ENCODE results near the gene GOT1. TPM values are rescaled to one million over a fixed set of nuclear protein-coding genes. Genes with fewer than 3 reads are reported as not detected.

GOT1 gene
- polyA plus RNA-seq, 3 donors: 80.3 to 93.4 (median 86.6) TPM

- DNase-seq: no peak
These were observed 64.7 kb downstream of the GOT1 start for GRCh38 chr10:99365736-99366135.

GRCh38 chr10:99365311-99365710 lies 65.1 kb downstream of the GOT1 start:
- no peak for DNase-seq

- no peak for DNase-seq
These were observed 66.3 kb downstream of the GOT1 start for GRCh38 chr10:99364125-99364524.

- no peak for DNase-seq
These were observed 69.5 kb downstream of the GOT1 start for GRCh38 chr10:99360934-99361333.

- DNase-seq: no peak
These were observed 72.3 kb downstream of the GOT1 start for GRCh38 chr10:99358101-99358500.

GRCh38 chr10:99357691-99358090 lies 72.7 kb downstream of the GOT1 start:
- no peak for DNase-seq

- DNase-seq: no peak
These were observed 77.2 kb downstream of the GOT1 start for GRCh38 chr10:99353182-99353581.

- DNase-seq: no peak
These were observed 82.8 kb downstream of the GOT1 start for GRCh38 chr10:99347672-99348071.

Other genes starting within 250 kb of the GOT1 start
- gene HPSE2, start 194.8 kb downstream of the GOT1 start, polyA plus RNA-seq (ENCODE audit: insufficient read length in 3 of 3): under 1 TPM; 0.44 to 0.71 (median 0.46) TPM
- 1 to 10 TPM; 1.5 to 2.1 (median 1.9) TPM for gene CNNM1, start 101.3 kb downstream of the GOT1 start, polyA plus RNA-seq (ENCODE audit: insufficient read length in 3 of 3)
- not detected for gene NKX2-3, start 102.3 kb upstream of the GOT1 start, polyA plus RNA-seq (ENCODE audit: insufficient read length in 3 of 3)
- 10 to 100 TPM; 37.0 to 52.8 (median 43.2) TPM for gene SLC25A28, start 189.8 kb upstream of the GOT1 start, polyA plus RNA-seq (ENCODE audit: insufficient read length in 3 of 3)
- 10 to 100 TPM; 18.9 to 22.2 (median 20.9) TPM for gene ENTPD7, start 228.9 kb upstream of the GOT1 start, polyA plus RNA-seq (ENCODE audit: insufficient read length in 3 of 3)

Measured in renal pelvis (tissue), 4 donors.